MCF 10A (cell line): ENCODE data around the gene DDX10. TPM values are rescaled to one million over a fixed set of nuclear protein-coding genes. Genes with fewer than 3 reads are reported as not detected.

Source experiments
- BruUV-seq: library from RNA; stranded (reverse); fragments of 400-500 nt; replicated peaks from 2 replicates; lab custom pipeline; 2021; lab: Mats Ljungman, UMichigan
- CTCF ChIA-PET: fragments of 300-600 bp; sonication (Branson Sonifier 250); formaldehyde crosslinking; extraction: SDS; loops from one replicate; lab custom pipeline; 2021; ENCODE audit warnings: antibody characterized with exemption, inconsistent platforms; lab: Yijun Ruan, JAX
- POLR2A ChIA-PET: fragments of 300-600, 350-650 bp; sonication (Branson Sonifier 250); formaldehyde crosslinking; extraction: SDS; loops from one replicate; lab custom pipeline; 2020; ENCODE audit warnings: antibody characterized with exemption, inconsistent platforms; lab: Yijun Ruan, JAX
- DNase-seq: peaks from one replicate; pipeline ENCODE4 v3.0.0-alpha.2; 2018; ENCODE audit not compliant: unreplicated experiment
- H3K27ac Mint-ChIP-seq: one replicate; pipeline ENCODE4 v1.8.0; 2022; ENCODE audit warnings: mild to moderate bottlenecking, low read depth, mixed read lengths; ENCODE audit not compliant: unreplicated experiment
- H3K27me3 Mint-ChIP-seq: one replicate; pipeline ENCODE4 v1.8.0; 2022; ENCODE audit warnings: mixed read lengths; ENCODE audit not compliant: insufficient read depth, unreplicated experiment
- H3K36me3 Mint-ChIP-seq: one replicate; pipeline ENCODE4 v1.8.0; 2022; ENCODE audit warnings: mild to moderate bottlenecking, moderate library complexity, mixed read lengths; ENCODE audit not compliant: insufficient read depth, unreplicated experiment
- H3K4me1 Mint-ChIP-seq: one replicate; pipeline ENCODE4 v1.8.0; 2022; ENCODE audit warnings: mixed read lengths; ENCODE audit not compliant: insufficient read depth, unreplicated experiment
- H3K4me3 Mint-ChIP-seq: one replicate; pipeline ENCODE4 v1.8.0; 2022; ENCODE audit warnings: mild to moderate bottlenecking, moderate library complexity, mixed read lengths; ENCODE audit not compliant: unreplicated experiment
- H3K9me3 Mint-ChIP-seq: one replicate; pipeline ENCODE4 v1.8.0; 2022; ENCODE audit warnings: mixed read lengths; ENCODE audit not compliant: unreplicated experiment
- CTCF ChIP-seq: fragments of 200-600 bp; IDR thresholded peaks from one replicate; pipeline ENCODE4 v1.8.0; 2022; ENCODE audit warnings: antibody characterized with exemption, mild to moderate bottlenecking; ENCODE audit not compliant: unreplicated experiment
- intact Hi-C: fragments of 100-400 bp; cut with micrococcal nuclease; formaldehyde crosslinking; loops from 2 replicates; pipeline ENCODE4 v1.14.1; 2022
- total RNA-seq: library from RNA; stranded (reverse); gene quantifications from 2 replicates; pipeline ENCODE4 v1.2.3, GENCODE V29; 2022

The DDX10 gene
- total RNA-seq, 1 experiment from 2014 or later = 113 TPM

GRCh38 chr11:108873941-108874340, 209.1 kb downstream of the DDX10 start:
- intact Hi-C loops = loop anchor here (5.0 kb wide), 1 partner anchor 1063 kb away; no protein-coding TSS in a partner anchor
- ChIA-PET CTCF (interaction anchor here (0.6 kb wide), 1 partner anchor 27 kb away, joined by 4 read pairs; no protein-coding TSS in a partner anchor), POLR2A (interaction anchor here (0.7 to 1.3 kb wide), 2 partner anchors 15 to 822 kb away, joined by 3 to 4 read pairs; no protein-coding TSS in a partner anchor)
- no peaks in the 10 kb centered on the region for H3K9me3 Mint-ChIP-seq
- BruUV-seq = no TSS peak
- no peaks in the 10 kb centered on the region for H3K27me3 Mint-ChIP-seq
- DNase-seq = peak; percentile 17
- no peak overlapping the region for H3K27ac Mint-ChIP-seq
- H3K4me3 Mint-ChIP-seq = no peak overlapping the region
- H3K36me3 Mint-ChIP-seq = peaks cover 6% of the 10 kb centered on the region
- H3K4me1 Mint-ChIP-seq = peaks cover 32% of the 10 kb centered on the region
- TF ChIP-seq CTCF = no peak

- BruUV-seq = no TSS peak
- CTCF ChIA-PET = interaction anchor here (0.6 to 0.9 kb wide), 2 partner anchors 141 to 693 kb away, joined by 3 to 5 read pairs; no protein-coding TSS in a partner anchor
- DNase-seq = no peak
- POLR2A ChIA-PET = no interaction called here
- no peak overlapping the region for H3K27ac Mint-ChIP-seq
- no peaks in the 10 kb centered on the region for H3K27me3 Mint-ChIP-seq
- H3K4me3 Mint-ChIP-seq = no peak overlapping the region
- H3K4me1 Mint-ChIP-seq = peaks cover 30% of the 10 kb centered on the region
- intact Hi-C loops = no loop called here
- peaks cover 6% of the 10 kb centered on the region for H3K36me3 Mint-ChIP-seq
- TF ChIP-seq CTCF = no peak
- H3K9me3 Mint-ChIP-seq = no peaks in the 10 kb centered on the region
These were observed 210.3 kb downstream of the DDX10 start for GRCh38 chr11:108875134-108875533.

GRCh38 chr11:108877178-108877577, 212.3 kb downstream of the DDX10 start:
- ChIA-PET POLR2A (interaction anchor here (0.6 to 2.0 kb wide), 4 partner anchors 12 to 1030 kb away, joined by 3 to 6 read pairs (median 3); no protein-coding TSS in a partner anchor), CTCF (interaction anchor here (0.9 to 1.5 kb wide), 2 partner anchors 89 to 1062 kb away, joined by 3 to 5 read pairs; no protein-coding TSS in a partner anchor)
- TF ChIP-seq CTCF = no peak
- Mint-ChIP-seq H3K4me1 (peaks cover 15% of the 10 kb centered on the region), H3K36me3 (no peaks in the 10 kb centered on the region), H3K27me3 (no peaks in the 10 kb centered on the region), H3K27ac (no peak overlapping the region), H3K9me3 (no peaks in the 10 kb centered on the region), H3K4me3 (no peak overlapping the region)
- no TSS peak for BruUV-seq
- no peak for DNase-seq
- intact Hi-C loops = no loop called here

GRCh38 chr11:108880510-108880909, 215.6 kb downstream of the DDX10 start:
- Mint-ChIP-seq H3K4me1 (no peaks in the 10 kb centered on the region), H3K36me3 (no peaks in the 10 kb centered on the region), H3K27ac (no peak overlapping the region), H3K27me3 (no peaks in the 10 kb centered on the region), H3K9me3 (no peaks in the 10 kb centered on the region), H3K4me3 (no peak overlapping the region)
- no TSS peak for BruUV-seq
- no peak for DNase-seq
- ChIA-PET CTCF (no interaction called here), POLR2A (no interaction called here)
- no peak for TF ChIP-seq CTCF
- intact Hi-C loops = no loop called here
